ENCODE data around the gene CH25H. TPM values are rescaled to one million over a fixed set of nuclear protein-coding genes. Genes with fewer than 3 reads are reported as not detected.

The CH25H gene
- total and polyA plus RNA-seq, 10 of the 15 experiments (the other 5 are each of a cell fraction or from before 2014, with no cell fraction given): not detected

DNA sequence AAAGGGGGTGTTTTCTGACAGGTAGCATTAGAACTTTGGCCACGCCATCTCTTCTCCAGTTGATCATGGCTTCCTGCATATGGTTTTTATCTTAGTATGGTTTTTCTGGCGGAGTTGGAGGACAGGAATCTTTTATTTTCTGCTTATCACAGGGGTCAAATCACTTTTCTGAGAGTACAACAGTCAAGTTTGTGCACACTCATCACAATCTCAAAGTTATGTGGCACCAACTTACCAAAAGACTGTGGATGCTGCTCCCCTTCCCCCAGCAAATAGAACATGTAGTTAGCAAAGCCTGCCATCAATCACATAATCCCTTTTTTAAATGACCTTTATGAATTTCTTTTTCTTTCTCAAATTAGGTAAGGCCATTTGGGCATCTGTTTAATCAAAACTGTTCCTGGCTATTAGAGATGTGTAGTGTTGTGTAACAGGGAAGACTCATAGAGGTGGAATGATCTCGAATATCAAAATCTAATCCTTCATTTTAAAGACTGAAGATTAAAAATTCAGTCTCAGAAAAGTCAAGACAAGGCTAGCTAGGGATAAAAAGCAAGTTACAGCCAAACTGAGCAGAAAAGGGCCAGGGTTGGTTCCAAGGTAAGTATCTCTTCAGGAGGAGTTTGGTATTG, 3.8 kb upstream of the CH25H start:
- 89% methylated on average over 3 of the region's 3 CpGs for WGBS (ENCODE audit: insufficient coverage, insufficient replicate concordance, low lambda C conversion rate, missing lambda C conversion rate)

More for the DNA sequence above, 3.8 kb upstream of the CH25H start:
- POLR2A ChIA-PET: no interaction called here
- TF ChIP-seq ETV6 (conservative IDR thresholded peaks at IDR 0.05 in 1 of 2, IDR thresholded peaks at IDR 0.05 in 1 of 2; ENCODE audit: borderline replicate concordance in 1 of 2, low read depth in 1 of 2) (no peak), CREB1 (IDR thresholded peaks at IDR 0.05; ENCODE audit: low read depth) (no peak), MTA3 (IDR thresholded peaks at IDR 0.05; ENCODE audit: borderline replicate concordance, low read length) (no peak), BRCA1 (IDR thresholded peaks at IDR 0.05; ENCODE audit: low read depth, low read length) (no peak), USF2 (IDR thresholded peaks at IDR 0.05; ENCODE audit: borderline replicate concordance, low read depth, low read length) (no peak), FOXM1 (IDR thresholded peaks at IDR 0.05; ENCODE audit: low read depth, low read length) (no peak)
- TF ChIP-seq, protein P1, sequence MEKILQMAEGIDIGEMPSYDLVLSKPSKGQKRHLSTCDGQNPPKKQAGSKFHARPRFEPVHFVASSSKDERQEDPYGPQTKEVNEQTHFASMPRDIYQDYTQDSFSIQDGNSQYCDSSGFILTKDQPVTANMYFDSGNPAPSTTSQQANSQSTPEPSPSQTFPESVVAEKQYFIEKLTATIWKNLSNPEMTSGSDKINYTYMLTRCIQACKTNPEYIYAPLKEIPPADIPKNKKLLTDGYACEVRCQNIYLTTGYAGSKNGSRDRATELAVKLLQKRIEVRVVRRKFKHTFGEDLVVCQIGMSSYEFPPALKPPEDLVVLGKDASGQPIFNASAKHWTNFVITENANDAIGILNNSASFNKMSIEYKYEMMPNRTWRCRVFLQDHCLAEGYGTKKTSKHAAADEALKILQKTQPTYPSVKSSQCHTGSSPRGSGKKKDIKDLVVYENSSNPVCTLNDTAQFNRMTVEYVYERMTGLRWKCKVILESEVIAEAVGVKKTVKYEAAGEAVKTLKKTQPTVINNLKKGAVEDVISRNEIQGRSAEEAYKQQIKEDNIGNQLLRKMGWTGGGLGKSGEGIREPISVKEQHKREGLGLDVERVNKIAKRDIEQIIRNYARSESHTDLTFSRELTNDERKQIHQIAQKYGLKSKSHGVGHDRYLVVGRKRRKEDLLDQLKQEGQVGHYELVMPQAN (conservative IDR thresholded peaks at IDR 0.05): no peak
- SMC1A ChIA-PET (ENCODE audit: uncharacterized antibody, unreplicated experiment): interaction anchor here (0.6 to 6.7 kb wide), 9 partner anchors 27 to 276 kb away, joined by 3 to 72 read pairs (median 5); no protein-coding TSS in a partner anchor
- ATAC-seq (no peak), FAIRE-seq (no peak), DNase-seq (ENCODE audit: low read depth, low spot score) (no peak)
- BruUV-seq (replicated peaks): no TSS peak
- peaks cover 6 to 15% of the 10 kb centered on the region in 2 experiments; a peak in 3 of 4 replicates for H3K27me3 ChIP-seq (replicated peaks in 1 of 2; ENCODE audit: control insufficient read depth in 2 of 2, insufficient read depth in 2 of 2, low read length in 1 of 2)
- no peaks in the 10 kb centered on the region for H3K9me3 ChIP-seq (replicated peaks; ENCODE audit: control insufficient read depth, insufficient read depth, low read length)
- intact Hi-C loops (cut with micrococcal nuclease; ENCODE audit: unreplicated experiment): loop anchor here (5.0 kb wide), 1 partner anchor 374 kb away; no protein-coding TSS in a partner anchor
- H3K27ac ChIP-seq (ENCODE audit: control insufficient read depth, insufficient read depth): no peak overlapping the region
- H3K4me3 ChIP-seq: no peak overlapping the region
- no peak overlapping the region for H3K9ac ChIP-seq (ENCODE audit: control insufficient read depth, insufficient read depth, low read length)
- no peak overlapping the region for H3K4me2 ChIP-seq (ENCODE audit: control insufficient read depth, insufficient read depth)
- in situ Hi-C loops (cut with MboI): loop anchor here (5.0 kb wide), 3 partner anchors 179 to 374 kb away; no protein-coding TSS in a partner anchor
- CTCF ChIA-PET: interaction anchor here (0.6 to 3.0 kb wide), 14 partner anchors 8 to 522 kb away, joined by 3 to 37 read pairs (median 4); no protein-coding TSS in a partner anchor
- no peak overlapping the region for H2AFZ ChIP-seq (ENCODE audit: control insufficient read depth, low read depth, low read length)
- peaks cover 24% of the 10 kb centered on the region for H3K4me1 ChIP-seq (ENCODE audit: control insufficient read depth, insufficient read depth, low read length)
- H3K36me3 ChIP-seq (ENCODE audit: control insufficient read depth in 2 of 2, insufficient read depth in 2 of 2, low read length in 1 of 2): no peaks in the 10 kb centered on the region
- no peaks in the 10 kb centered on the region for H3K79me2 ChIP-seq (ENCODE audit: control insufficient read depth, insufficient read depth, low read length)
- RAD21 ChIA-PET (ENCODE audit: unreplicated experiment): interaction anchor here (1.8 to 5.2 kb wide), 4 partner anchors 7 to 274 kb away, joined by 4 to 46 read pairs (median 6); no protein-coding TSS in a partner anchor
- no peaks in the 10 kb centered on the region for H4K20me1 ChIP-seq (ENCODE audit: control insufficient read depth, insufficient read depth)
